Measurements from ENCODE around the gene TMEM205.

DNA sequence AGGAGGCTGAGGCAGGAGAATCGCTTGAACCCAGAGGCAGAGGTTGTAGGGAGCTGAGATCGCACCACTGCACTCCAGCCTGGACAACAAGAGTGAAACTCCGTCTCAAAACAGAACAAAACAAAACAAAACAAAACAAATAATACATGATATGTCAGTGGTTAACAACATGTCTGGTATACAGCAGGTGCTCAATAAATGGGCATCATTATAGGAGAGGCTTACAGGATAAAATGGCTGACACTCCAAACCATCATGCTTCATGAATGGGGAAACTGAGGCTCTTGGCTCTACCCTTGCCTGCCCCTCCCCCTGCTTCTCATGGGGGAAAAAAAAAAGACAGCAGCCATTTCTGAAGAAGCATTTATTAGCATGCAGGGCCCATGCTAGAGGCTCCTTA is 3.6 kb downstream of the TMEM205 start:
- TF ChIP-seq, protein P1, sequence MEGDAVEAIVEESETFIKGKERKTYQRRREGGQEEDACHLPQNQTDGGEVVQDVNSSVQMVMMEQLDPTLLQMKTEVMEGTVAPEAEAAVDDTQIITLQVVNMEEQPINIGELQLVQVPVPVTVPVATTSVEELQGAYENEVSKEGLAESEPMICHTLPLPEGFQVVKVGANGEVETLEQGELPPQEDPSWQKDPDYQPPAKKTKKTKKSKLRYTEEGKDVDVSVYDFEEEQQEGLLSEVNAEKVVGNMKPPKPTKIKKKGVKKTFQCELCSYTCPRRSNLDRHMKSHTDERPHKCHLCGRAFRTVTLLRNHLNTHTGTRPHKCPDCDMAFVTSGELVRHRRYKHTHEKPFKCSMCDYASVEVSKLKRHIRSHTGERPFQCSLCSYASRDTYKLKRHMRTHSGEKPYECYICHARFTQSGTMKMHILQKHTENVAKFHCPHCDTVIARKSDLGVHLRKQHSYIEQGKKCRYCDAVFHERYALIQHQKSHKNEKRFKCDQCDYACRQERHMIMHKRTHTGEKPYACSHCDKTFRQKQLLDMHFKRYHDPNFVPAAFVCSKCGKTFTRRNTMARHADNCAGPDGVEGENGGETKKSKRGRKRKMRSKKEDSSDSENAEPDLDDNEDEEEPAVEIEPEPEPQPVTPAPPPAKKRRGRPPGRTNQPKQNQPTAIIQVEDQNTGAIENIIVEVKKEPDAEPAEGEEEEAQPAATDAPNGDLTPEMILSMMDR (IDR thresholded peaks at IDR 0.05): no peak
- TF ChIP-seq POLR2A (IDR thresholded peaks at IDR 0.05): no peak

Data from prostate gland (tissue), 2 donors.